ENCODE results near the gene ISG20. TPM values are rescaled to one million over a fixed set of nuclear protein-coding genes. Genes with fewer than 3 reads are reported as not detected.

Gene ISG20
- total and polyA plus RNA-seq, 2 donors (not counting 1 experiment from before 2014, with no cell fraction given), result 190 to 232 TPM

- Histone ChIP-seq H3K4me1 (ENCODE audit: control insufficient read depth in 2 of 2, insufficient read depth in 2 of 2, low read length in 2 of 2) (peaks cover 0 to 3% of the 10 kb centered on the region in 2 donors), H4K20me1 (ENCODE audit: control insufficient read depth, insufficient read depth, low read length, poor library complexity, severe bottlenecking) (no peaks in the 10 kb centered on the region), H3K79me2 (ENCODE audit: control insufficient read depth, insufficient read depth, low read length) (no peaks in the 10 kb centered on the region), H3K9me3 (ENCODE audit: control extremely low read depth in 1 of 3, control insufficient read depth in 2 of 3, insufficient read depth in 1 of 3, low read length in 2 of 3) (peaks cover 0 to 3% (median 0%) of the 10 kb centered on the region in 3 donors), H3K4me2 (replicated peaks; ENCODE audit: low read depth, low read length, poor library complexity, severe bottlenecking) (no peak overlapping the region), H3K27ac (ENCODE audit: low read length in 2 of 2) (no peak overlapping the region), H3K9ac (ENCODE audit: low read length) (no peak overlapping the region), H3K4me3 (ENCODE audit: control extremely low read depth in 1 of 5, extremely low read depth in 1 of 5, insufficient read depth in 1 of 5, low read depth in 2 of 5, low read length in 4 of 5) (no peak overlapping the region), H2AFZ (ENCODE audit: insufficient read depth, low read depth, low read length, poor library complexity, severe bottlenecking) (no peak overlapping the region), H3K27me3 (replicated peaks in 1 of 4; ENCODE audit: control extremely low read depth in 1 of 4, control insufficient read depth in 3 of 4, insufficient read depth in 4 of 4, low read length in 3 of 4) (peaks cover 0 to 47% (median 28%) of the 10 kb centered on the region in 4 experiments), H3K36me3 (replicated peaks in 1 of 2; ENCODE audit: control extremely low read depth in 1 of 2, control insufficient read depth in 1 of 2, extremely low read depth in 1 of 2, insufficient read depth in 2 of 2, low read length in 1 of 2) (no peaks in the 10 kb centered on the region)
- POLR2A ChIA-PET, result no interaction called here
- intact Hi-C loops (cut with micrococcal nuclease), result no loop called here
- Mint-ChIP-seq H3K27me3 (peaks cover 61% of the 10 kb centered on the region), H3K9me3 (ENCODE audit: insufficient read depth) (no peaks in the 10 kb centered on the region), H3K4me3 (no peak overlapping the region), H3K4me1 (peaks cover 1% of the 10 kb centered on the region), H3K27ac (no peak overlapping the region)
- no peak for DNase-seq
- ATAC-seq (ENCODE audit: low read depth), result no peak
- TF ChIP-seq EZH2 (IDR thresholded peaks at IDR 0.05; ENCODE audit: borderline replicate concordance, insufficient read depth, low read depth, low read length, poor library complexity, severe bottlenecking) (no peak), CTCF (IDR thresholded peaks at IDR 0.05) (no peak)
- CTCF ChIA-PET, result interaction anchor here (0.9 kb wide), 1 partner anchor 12 kb away, joined by 3 read pairs; no protein-coding TSS in a partner anchor
- WGBS (ENCODE audit: insufficient coverage), result 29% methylated on average over 4 of the region's 4 CpGs
These were observed 28.1 kb upstream of the ISG20 start for GRCh38 chr15:88610701-88611231.

- Histone ChIP-seq H3K4me2 (replicated peaks; ENCODE audit: low read depth, low read length, poor library complexity, severe bottlenecking) (no peak overlapping the region), H3K27ac (ENCODE audit: low read length in 2 of 2) (no peak overlapping the region), H3K4me3 (ENCODE audit: control extremely low read depth in 1 of 5, extremely low read depth in 1 of 5, insufficient read depth in 1 of 5, low read depth in 2 of 5, low read length in 4 of 5) (no peak overlapping the region), H3K27me3 (replicated peaks in 1 of 4; ENCODE audit: control extremely low read depth in 1 of 4, control insufficient read depth in 3 of 4, insufficient read depth in 4 of 4, low read length in 3 of 4) (peaks cover 0 to 31% (median 17%) of the 10 kb centered on the region in 4 experiments), H4K20me1 (ENCODE audit: control insufficient read depth, insufficient read depth, low read length, poor library complexity, severe bottlenecking) (no peaks in the 10 kb centered on the region), H3K36me3 (replicated peaks in 1 of 2; ENCODE audit: control extremely low read depth in 1 of 2, control insufficient read depth in 1 of 2, extremely low read depth in 1 of 2, insufficient read depth in 2 of 2, low read length in 1 of 2) (no peaks in the 10 kb centered on the region), H3K4me1 (ENCODE audit: control insufficient read depth in 2 of 2, insufficient read depth in 2 of 2, low read length in 2 of 2) (no peaks in the 10 kb centered on the region), H2AFZ (ENCODE audit: insufficient read depth, low read depth, low read length, poor library complexity, severe bottlenecking) (no peak overlapping the region), H3K79me2 (ENCODE audit: control insufficient read depth, insufficient read depth, low read length) (no peaks in the 10 kb centered on the region), H3K9me3 (ENCODE audit: control extremely low read depth in 1 of 3, control insufficient read depth in 2 of 3, insufficient read depth in 1 of 3, low read length in 2 of 3) (no peaks in the 10 kb centered on the region), H3K9ac (ENCODE audit: low read length) (no peak overlapping the region)
- intact Hi-C loops (cut with micrococcal nuclease), result no loop called here
- WGBS (ENCODE audit: insufficient coverage), result 94% methylated on average over 6 of the region's 7 CpGs
- Mint-ChIP-seq H3K4me3 (no peak overlapping the region), H3K27me3 (peaks cover 47% of the 10 kb centered on the region), H3K4me1 (no peaks in the 10 kb centered on the region), H3K9me3 (ENCODE audit: insufficient read depth) (no peaks in the 10 kb centered on the region), H3K27ac (no peak overlapping the region)
- ChIA-PET POLR2A (no interaction called here), CTCF (interaction anchor here (2.6 kb wide), 1 partner anchor 52 kb away, joined by 7 read pairs; no protein-coding TSS in a partner anchor)
- DNase-seq (no peak), ATAC-seq (ENCODE audit: low read depth) (no peak)
- TF ChIP-seq CTCF (IDR thresholded peaks at IDR 0.05) (no peak), EZH2 (IDR thresholded peaks at IDR 0.05; ENCODE audit: borderline replicate concordance, insufficient read depth, low read depth, low read length, poor library complexity, severe bottlenecking) (no peak)
These were observed 26.5 kb upstream of the ISG20 start for GRCh38 chr15:88612186-88612796.

Measured in B cell (primary cell).